Central memory CD8-positive, alpha-beta T cell (primary cell): Measurements from ENCODE around the gene CDH23.

Experiments used
- ATAC-seq: fragments of 150-1000 bp; cut with Tn5 transposase; replicated peaks from 2 replicates; pipeline ENCODE4 v1.10.0; 2022; ENCODE audit warnings: mild to moderate bottlenecking, moderate FRiP score, moderate number of reproducible peaks; ENCODE audit not compliant: poor library complexity, severe bottlenecking; ENCODE audit errors: extremely low read depth
- DNase-seq, 2 donors: peaks; one replicate each; pipeline ENCODE4 v3.0.0; 2021; ENCODE audit warnings: low spot score in 2 of 2
- H3K27ac Mint-ChIP-seq: one replicate; pipeline ENCODE4 v1.8.0; 2022; ENCODE audit warnings: low read depth, mild to moderate bottlenecking, moderate library complexity, mixed read lengths
- H3K27me3 Mint-ChIP-seq: one replicate; pipeline ENCODE4 v1.8.0; 2022; ENCODE audit warnings: mixed read lengths
- H3K36me3 Mint-ChIP-seq: one replicate; pipeline ENCODE4 v1.8.0; 2022; ENCODE audit warnings: mild to moderate bottlenecking, moderate library complexity, mixed read lengths; ENCODE audit not compliant: insufficient read depth
- H3K4me1 Mint-ChIP-seq: one replicate; pipeline ENCODE4 v1.8.0; 2022; ENCODE audit warnings: mixed read lengths
- H3K4me3 Mint-ChIP-seq: one replicate; pipeline ENCODE4 v1.8.0; 2022; ENCODE audit warnings: mild to moderate bottlenecking, moderate library complexity, mixed read lengths
- H3K9me3 Mint-ChIP-seq: one replicate; pipeline ENCODE4 v1.8.0; 2022; ENCODE audit warnings: mixed read lengths

Gene CDH23

DNA sequence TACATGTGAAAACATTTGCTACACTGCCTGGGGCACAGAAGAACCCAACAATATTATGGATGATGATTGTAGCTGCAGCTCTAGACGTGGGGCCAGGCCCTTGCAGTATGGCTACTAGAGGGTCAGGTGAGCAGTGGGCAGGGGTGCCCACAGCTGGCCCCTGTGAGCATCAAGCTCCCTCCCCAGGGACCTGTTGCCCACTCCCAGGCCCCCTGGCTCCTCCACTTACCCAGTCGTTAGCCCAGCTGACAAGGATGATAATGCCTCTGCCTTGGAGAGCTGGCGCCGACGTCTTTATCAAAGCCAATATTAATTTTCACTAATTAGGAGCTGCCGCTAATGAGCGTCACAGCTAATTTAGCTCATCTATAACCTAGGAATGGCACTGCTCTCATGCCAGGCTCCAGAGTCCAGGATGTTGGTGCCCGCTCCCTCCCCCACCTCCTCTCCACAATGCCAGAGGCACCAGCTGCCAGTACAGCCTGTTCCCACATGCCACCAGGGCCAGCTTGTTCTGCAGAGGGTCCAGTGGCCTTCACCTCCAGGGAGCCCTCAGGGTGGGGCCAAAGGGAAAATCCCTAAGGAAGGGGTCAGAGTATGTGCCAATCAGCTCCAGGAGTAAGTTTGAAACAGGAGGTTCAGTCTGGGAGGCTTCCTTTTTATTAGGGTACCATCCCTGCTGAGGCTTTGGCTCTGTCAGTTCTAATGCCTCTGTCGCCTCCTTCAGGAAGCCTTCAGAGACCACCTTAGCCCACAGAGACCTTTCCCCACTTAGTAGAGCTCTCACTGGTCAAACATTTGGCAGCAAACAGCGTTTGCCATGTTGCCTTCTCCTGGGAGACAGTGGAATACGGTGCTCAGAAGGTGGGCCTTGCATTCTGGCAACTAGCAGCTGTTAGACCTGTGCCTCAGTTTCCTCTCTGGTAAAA is 77.2 kb downstream of the CDH23 start:
- ATAC-seq: no peak
- no peaks in the 10 kb centered on the region for H3K9me3 Mint-ChIP-seq
- H3K4me3 Mint-ChIP-seq: no peak overlapping the region
- H3K27ac Mint-ChIP-seq: no peak overlapping the region
- H3K36me3 Mint-ChIP-seq: no peaks in the 10 kb centered on the region
- H3K27me3 Mint-ChIP-seq: peaks cover 21% of the 10 kb centered on the region
- H3K4me1 Mint-ChIP-seq: no peaks in the 10 kb centered on the region
- no peak for DNase-seq

DNA sequence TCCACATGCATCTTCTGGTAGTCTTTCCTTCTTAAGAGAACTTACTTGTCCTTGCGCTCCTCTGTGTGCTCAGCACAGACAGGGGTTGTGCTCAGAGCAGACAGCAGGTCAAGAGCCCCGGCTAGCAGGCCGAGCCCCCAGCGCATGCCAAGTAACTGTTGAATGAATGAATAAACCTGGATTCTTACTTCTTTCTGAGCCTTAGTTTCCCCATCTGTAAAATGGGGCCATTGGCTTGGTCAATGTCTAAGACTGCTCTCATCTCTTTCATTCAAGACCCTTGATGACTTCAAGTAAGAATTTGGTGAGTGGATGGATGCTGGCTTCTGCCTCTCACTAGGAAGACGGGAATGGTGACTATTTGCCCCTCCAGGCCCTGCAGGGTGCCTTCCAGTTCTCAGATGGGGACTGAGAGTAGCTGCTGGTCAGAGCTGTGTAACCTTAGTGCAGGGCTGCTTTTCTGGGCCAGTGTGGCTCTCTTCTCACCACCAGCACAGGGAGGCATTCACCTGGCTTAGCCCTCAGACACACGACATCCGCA is 78.1 kb downstream of the CDH23 start:
- ATAC-seq: no peak
- DNase-seq: no peak
- Mint-ChIP-seq H3K4me3 (no peak overlapping the region), H3K9me3 (no peaks in the 10 kb centered on the region), H3K4me1 (no peaks in the 10 kb centered on the region), H3K27me3 (peaks cover 21% of the 10 kb centered on the region), H3K36me3 (no peaks in the 10 kb centered on the region), H3K27ac (no peak overlapping the region)

DNA sequence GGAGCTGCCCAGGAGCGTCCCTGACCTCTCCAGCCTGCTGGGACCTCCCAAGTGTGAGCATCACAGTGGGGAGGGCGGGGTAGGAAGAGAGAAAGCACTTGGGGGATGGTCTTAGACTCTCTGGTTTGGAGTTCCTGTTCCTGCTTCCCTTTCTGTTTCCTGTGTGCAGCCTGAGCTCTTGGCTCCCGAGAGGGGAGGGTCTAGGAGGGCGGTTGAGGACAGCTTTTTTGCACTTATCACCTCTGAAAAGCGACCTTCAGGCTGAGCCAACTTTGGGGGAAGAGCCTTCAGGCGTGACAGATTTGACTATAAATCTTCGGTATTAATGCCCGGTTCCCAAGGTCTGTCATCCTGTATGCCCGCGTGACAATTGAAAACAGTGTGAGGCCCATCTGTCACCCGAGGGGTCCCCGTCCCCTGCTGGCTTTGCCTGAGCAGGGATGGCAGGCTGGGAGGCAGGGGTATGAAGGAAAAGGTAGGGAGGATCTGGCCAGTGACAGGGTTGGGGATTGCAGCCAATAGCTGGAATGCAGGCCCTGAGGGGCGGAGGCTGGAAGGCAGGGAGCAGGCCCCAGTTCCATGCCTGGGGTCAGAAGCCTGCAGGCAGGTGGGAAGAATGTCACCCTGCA is 78.6 kb downstream of the CDH23 start:
- no peak for DNase-seq

DNA sequence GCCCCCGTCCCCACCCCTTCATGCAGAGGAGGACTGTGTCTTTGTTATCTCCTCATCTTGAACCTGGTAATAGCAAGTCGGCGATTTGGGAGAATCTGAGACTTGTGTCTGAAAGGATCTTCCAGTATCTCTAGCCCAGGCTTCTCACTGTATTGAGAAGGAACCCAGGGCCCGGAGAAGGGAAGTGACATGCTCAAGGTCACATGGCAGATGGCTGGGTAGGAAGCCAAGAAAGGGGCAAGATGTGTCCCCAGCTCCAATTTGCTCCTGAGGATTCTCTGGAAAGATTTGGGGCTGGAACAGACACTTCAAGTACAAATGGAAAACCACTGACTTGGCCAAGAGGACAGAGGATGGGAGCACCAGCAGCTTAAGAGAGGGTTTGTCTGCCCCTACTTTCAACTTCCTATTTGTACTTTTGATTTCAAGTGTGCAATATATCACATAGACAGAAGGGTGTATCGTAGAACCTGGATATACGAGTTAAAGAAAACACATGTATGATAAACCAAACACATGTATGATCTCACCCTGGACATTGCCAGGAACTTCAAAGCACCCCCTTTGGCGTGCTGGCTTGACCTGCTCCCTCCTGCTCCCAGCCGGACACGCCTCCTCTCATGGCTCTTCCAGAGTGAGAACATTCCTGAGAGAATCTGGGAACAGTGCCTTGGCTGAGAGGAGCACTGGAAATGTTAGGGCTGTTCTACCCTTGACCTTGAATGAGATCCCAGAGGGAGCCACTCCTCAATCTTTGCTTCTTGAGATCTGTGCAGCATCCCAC is 79.7 kb downstream of the CDH23 start:
- Mint-ChIP-seq H3K9me3 (no peaks in the 10 kb centered on the region), H3K4me3 (no peak overlapping the region), H3K36me3 (no peaks in the 10 kb centered on the region), H3K27ac (no peak overlapping the region), H3K4me1 (no peaks in the 10 kb centered on the region), H3K27me3 (peaks cover 33% of the 10 kb centered on the region)
- ATAC-seq (no peak), DNase-seq (no peak)

More for the DNA sequence above, 78.6 kb downstream of the CDH23 start:
- ATAC-seq: no peak
- Mint-ChIP-seq H3K4me3 (no peak overlapping the region), H3K4me1 (no peaks in the 10 kb centered on the region), H3K27me3 (peaks cover 26% of the 10 kb centered on the region), H3K36me3 (no peaks in the 10 kb centered on the region), H3K9me3 (no peaks in the 10 kb centered on the region), H3K27ac (no peak overlapping the region)

DNA sequence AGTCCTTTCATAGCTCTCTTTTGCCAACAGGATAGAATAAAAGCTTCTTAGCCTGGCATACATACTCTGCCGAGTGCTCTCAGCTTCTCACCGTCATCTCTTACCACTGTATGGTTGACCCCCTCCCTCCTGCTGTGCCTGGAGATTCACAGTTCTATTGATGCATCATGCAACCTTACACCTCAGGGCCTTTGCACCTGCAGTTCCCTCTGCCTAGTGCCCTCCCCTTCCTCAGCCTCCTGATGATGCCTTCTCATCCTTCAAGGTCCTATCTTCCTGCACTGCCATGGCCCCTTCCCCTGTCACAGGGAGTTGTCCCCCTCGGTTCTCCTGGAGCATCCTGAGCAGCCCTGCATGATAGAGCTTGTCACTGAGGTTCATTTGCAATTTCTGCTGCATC is 81.5 kb downstream of the CDH23 start:
- Mint-ChIP-seq H3K4me3 (no peak overlapping the region), H3K36me3 (no peaks in the 10 kb centered on the region), H3K4me1 (no peaks in the 10 kb centered on the region), H3K9me3 (no peaks in the 10 kb centered on the region), H3K27ac (no peak overlapping the region), H3K27me3 (peaks cover 23% of the 10 kb centered on the region)
- DNase-seq (no peak), ATAC-seq (no peak)

DNA sequence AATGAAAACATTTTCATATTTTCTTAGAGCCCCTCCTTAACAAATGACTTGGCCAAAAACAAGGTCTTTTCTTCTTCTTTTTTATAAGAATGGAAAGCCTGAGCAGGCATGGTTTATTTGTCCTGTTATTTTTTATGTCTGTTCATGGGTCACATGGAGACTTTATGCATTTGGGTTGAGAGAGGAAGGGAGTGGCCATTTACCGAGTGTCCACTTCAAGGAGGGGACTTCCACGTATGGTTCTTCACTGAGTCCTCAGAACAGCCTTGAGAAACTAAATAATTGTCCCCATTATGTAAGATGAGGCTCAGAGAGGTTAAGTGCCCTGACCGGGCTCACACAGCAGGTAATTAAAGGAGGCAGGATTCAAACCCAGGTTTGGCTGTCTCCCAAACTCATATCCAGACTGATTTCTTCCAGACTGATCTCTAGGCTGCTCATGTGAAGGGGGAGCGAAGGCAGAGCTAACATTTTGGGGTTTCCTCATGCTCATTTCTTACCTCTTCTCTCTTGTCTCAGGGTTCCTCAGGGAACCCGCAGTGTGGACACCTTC is 82.2 kb downstream of the CDH23 start:
- Mint-ChIP-seq H3K9me3 (no peaks in the 10 kb centered on the region), H3K27me3 (peaks cover 30% of the 10 kb centered on the region), H3K36me3 (no peaks in the 10 kb centered on the region), H3K4me3 (no peak overlapping the region), H3K4me1 (no peaks in the 10 kb centered on the region), H3K27ac (no peak overlapping the region)
- ATAC-seq: no peak
- DNase-seq: no peak

DNA sequence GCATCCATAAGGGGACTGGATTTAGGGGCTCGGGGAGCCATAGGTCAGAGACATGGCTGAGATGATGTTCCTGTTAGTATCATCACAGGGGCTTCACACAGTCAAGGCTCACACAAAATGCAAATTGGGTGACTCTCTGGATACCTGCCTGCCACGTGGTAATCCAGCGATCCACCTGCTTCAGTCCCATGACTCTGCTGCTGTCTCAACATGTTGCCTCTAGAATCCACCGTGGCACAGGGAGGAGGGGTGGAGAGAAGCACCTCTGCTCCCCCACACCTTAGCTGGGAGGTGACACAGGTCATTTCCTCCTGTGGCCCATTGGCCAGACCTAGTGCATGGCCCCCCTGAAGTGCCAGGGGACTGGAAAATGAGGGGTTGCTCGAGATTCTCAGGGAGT is 83.1 kb downstream of the CDH23 start:
- Mint-ChIP-seq H3K36me3 (no peaks in the 10 kb centered on the region), H3K4me1 (no peaks in the 10 kb centered on the region), H3K27ac (no peak overlapping the region), H3K27me3 (peaks cover 30% of the 10 kb centered on the region), H3K9me3 (no peaks in the 10 kb centered on the region), H3K4me3 (no peak overlapping the region)
- ATAC-seq (no peak), DNase-seq (no peak)

DNA sequence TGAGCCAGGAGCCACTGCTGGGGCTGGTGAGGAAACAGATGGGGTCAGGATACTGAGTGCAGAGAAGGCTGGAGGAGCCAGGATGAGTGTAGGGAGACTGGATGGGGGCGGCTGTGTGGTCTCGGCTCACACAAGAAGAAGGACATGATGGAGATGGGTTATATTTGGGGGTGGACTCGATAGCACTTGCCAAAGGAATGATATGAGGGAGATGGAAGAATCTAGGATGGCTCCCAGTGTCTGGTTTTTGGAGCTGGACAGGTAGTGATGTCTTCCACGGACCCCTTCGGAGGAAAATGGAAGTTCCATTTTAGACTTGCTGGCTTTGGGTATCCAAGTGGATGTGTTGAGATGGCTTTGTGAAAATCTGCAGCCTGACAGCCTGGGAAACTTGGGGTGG is 83.9 kb downstream of the CDH23 start:
- Mint-ChIP-seq H3K9me3 (no peaks in the 10 kb centered on the region), H3K27me3 (peaks cover 30% of the 10 kb centered on the region), H3K27ac (no peak overlapping the region), H3K4me1 (no peaks in the 10 kb centered on the region), H3K36me3 (no peaks in the 10 kb centered on the region), H3K4me3 (no peak overlapping the region)
- DNase-seq (no peak), ATAC-seq (no peak)

DNA sequence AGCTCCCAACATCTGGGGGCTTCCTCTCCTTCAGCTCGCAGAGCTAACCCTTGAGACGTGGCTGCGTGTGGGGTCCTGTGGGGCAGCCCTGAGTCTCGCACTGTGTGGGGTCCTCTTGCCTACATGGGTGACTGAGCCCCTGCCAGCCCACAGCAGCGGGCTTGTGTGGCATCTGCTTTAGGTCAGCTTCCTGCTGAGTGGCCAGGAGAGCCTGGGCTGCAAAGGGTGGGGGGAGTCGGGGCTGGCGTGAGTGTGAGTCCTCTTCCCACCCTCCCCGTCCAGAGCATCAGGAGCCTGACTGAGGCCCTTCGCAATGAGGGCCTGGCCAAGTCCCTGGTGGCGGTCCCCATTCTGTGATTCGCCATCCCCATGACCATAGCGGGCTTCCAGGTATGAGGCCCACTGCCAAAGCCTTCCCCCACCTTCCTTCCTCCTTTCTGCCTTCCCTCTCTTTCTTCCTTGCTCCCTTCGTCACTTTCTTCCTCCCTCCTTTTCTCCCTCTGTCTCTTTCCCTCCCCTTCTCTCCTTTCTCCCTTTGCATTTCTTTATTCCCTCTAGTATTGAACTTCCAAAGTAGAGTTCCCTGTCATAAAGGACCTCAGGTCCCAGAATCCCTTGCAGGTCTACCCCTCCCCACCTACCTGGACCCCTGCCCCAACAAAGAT is 85.2 kb downstream of the CDH23 start:
- no peaks in the 10 kb centered on the region for H3K4me1 Mint-ChIP-seq
- H3K4me3 Mint-ChIP-seq: no peak overlapping the region
- H3K9me3 Mint-ChIP-seq: no peaks in the 10 kb centered on the region
- no peak for ATAC-seq
- no peak overlapping the region for H3K27ac Mint-ChIP-seq
- H3K36me3 Mint-ChIP-seq: no peaks in the 10 kb centered on the region
- no peak for DNase-seq
- peaks cover 30% of the 10 kb centered on the region for H3K27me3 Mint-ChIP-seq

DNA sequence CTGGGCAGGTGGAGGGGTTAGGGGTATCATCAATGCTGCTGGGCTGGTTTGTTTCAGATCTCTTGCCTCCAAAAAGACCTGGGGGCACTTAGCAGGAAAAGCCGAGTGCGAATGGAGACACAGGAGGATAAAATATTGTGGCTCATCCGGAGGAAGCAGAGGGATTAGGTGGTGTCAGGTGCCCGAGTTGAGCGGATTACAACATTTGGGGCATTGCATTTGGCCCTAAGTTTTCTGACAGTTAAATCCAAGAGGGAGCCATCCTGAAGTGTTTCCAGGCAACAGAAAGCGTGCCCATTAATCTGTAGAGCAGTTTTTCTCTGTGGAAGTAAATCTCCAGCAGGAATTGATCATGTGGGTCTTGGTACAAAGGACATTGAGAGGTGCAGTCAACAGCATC is 85.9 kb downstream of the CDH23 start:
- DNase-seq (no peak), ATAC-seq (no peak)
- no peak overlapping the region for H3K4me3 Mint-ChIP-seq
- H3K27me3 Mint-ChIP-seq: peaks cover 22% of the 10 kb centered on the region
- no peaks in the 10 kb centered on the region for H3K4me1 Mint-ChIP-seq
- H3K9me3 Mint-ChIP-seq: no peaks in the 10 kb centered on the region
- H3K36me3 Mint-ChIP-seq: no peaks in the 10 kb centered on the region
- no peak overlapping the region for H3K27ac Mint-ChIP-seq

DNA sequence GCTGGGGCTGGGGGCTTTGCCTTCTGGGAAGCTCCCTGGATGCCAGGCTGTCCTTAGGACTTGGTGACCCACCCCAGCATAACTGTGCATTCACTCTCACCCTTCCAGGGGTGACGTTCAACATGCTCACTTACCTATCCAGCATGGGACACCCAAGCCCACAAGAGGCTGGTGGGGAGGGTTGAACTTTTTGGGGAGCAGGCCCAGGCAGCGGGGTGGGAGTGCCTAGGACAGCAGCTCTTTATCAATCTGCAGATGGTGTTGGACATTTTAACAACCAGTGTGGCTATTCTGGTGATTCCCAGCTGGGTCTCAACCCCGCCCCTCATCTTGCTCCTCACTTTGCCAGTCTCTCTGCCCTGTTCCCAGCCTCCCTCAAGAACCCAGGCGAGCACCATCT is 86.4 kb downstream of the CDH23 start:
- Mint-ChIP-seq H3K36me3 (no peaks in the 10 kb centered on the region), H3K4me1 (no peaks in the 10 kb centered on the region), H3K4me3 (no peak overlapping the region), H3K27ac (no peak overlapping the region), H3K27me3 (peaks cover 19% of the 10 kb centered on the region), H3K9me3 (no peaks in the 10 kb centered on the region)
- no peak for ATAC-seq
- no peak for DNase-seq
